Nephron (organoid): ENCODE measurements around the gene MYH3.

Experiments
- H3K27ac Mint-ChIP-seq, 3 experiments: 2 replicates each; pipeline ENCODE4 v1.8.0; 2020; ENCODE audit warnings: mixed read lengths in 3 of 3, mild to moderate bottlenecking in 2 of 3, moderate library complexity in 1 of 3
- H3K27me3 Mint-ChIP-seq: 2 replicates; pipeline ENCODE4 v1.8.0; 2021; ENCODE audit warnings: low read depth, mild to moderate bottlenecking, moderate library complexity, mixed read lengths
- H3K36me3 Mint-ChIP-seq: 2 replicates; pipeline ENCODE4 v1.8.0; 2020; ENCODE audit warnings: low read depth, mixed read lengths
- H3K4me1 Mint-ChIP-seq: 2 replicates; pipeline ENCODE4 v1.8.0; 2020; ENCODE audit warnings: mixed read lengths
- H3K4me3 Mint-ChIP-seq, 3 experiments: 2 replicates each; pipeline ENCODE4 v1.8.0; 2020; ENCODE audit warnings: mild to moderate bottlenecking in 3 of 3, mixed read lengths in 3 of 3, moderate library complexity in 2 of 3
- H3K9me3 Mint-ChIP-seq: 2 replicates; pipeline ENCODE4 v1.8.0; 2020; ENCODE audit warnings: mixed read lengths
- TF ChIP-seq, protein P1 (sequence below), 3 experiments: fragments of 200-600 bp; sonication (generic); IDR thresholded peaks; one replicate each; pipeline ENCODE4 v1.5.0; 2021; ENCODE audit warnings: antibody characterized with exemption in 3 of 3; ENCODE audit not compliant: unreplicated experiment in 3 of 3

Gene MYH3

DNA sequence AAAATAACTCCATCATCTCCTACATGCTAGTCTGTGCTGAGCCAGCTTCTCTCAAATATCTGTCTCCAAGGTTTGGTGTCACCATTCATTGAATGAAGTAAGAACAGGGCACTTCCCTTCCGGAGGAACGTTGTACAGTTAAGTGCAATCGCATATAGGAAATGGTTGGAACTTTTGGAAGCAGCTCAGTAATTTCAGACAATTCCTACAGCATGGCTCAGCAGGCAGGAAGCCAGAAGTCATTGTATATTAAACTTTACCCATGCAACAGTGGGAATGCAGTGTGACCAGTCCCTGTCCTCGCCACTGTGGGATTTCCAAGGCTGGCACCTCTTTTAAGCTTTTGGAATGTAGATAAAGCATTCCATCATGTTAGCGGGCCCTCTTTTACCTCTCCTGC is 56.5 kb downstream of the MYH3 start:
- Mint-ChIP-seq H3K4me3 (no peak overlapping the region), H3K27ac (peak overlapping the region in 2 of 3 experiments; percentile 2 to 14), H3K9me3 (no peaks in the 10 kb centered on the region), H3K36me3 (no peaks in the 10 kb centered on the region), H3K27me3 (peaks cover 6% of the 10 kb centered on the region), H3K4me1 (peaks cover 67% of the 10 kb centered on the region)
- TF ChIP-seq, protein P1, sequence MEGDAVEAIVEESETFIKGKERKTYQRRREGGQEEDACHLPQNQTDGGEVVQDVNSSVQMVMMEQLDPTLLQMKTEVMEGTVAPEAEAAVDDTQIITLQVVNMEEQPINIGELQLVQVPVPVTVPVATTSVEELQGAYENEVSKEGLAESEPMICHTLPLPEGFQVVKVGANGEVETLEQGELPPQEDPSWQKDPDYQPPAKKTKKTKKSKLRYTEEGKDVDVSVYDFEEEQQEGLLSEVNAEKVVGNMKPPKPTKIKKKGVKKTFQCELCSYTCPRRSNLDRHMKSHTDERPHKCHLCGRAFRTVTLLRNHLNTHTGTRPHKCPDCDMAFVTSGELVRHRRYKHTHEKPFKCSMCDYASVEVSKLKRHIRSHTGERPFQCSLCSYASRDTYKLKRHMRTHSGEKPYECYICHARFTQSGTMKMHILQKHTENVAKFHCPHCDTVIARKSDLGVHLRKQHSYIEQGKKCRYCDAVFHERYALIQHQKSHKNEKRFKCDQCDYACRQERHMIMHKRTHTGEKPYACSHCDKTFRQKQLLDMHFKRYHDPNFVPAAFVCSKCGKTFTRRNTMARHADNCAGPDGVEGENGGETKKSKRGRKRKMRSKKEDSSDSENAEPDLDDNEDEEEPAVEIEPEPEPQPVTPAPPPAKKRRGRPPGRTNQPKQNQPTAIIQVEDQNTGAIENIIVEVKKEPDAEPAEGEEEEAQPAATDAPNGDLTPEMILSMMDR (IDR thresholded peaks at IDR 0.05; ENCODE audit: unreplicated experiment in 3 of 3): no peak

DNA sequence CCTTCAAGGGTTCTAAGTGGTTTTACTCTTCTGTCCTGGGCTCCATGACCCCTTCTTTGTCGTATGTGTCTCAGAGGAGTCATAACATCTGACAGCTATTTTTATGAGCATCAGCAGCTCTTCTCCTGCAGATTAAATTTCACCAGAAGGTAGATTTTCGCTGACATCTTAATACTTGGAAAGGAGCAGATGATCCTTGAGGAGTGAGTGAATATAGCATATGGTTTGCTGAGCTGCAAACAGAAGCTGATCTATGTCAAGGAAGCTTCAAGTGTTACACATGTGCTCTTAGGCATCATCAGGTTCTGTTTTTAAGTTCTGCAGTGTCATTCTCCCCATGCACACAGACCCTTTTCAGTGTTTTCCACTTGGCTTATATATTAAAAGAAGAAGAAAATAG is 58.5 kb downstream of the MYH3 start:
- Mint-ChIP-seq H3K9me3 (peaks cover 6% of the 10 kb centered on the region), H3K4me1 (peaks cover 51% of the 10 kb centered on the region), H3K36me3 (peaks cover 3% of the 10 kb centered on the region), H3K27me3 (peaks cover 6% of the 10 kb centered on the region), H3K27ac (peak overlapping the region; percentile 30 to 46 (median 31)), H3K4me3 (peak overlapping the region in 1 of 3 experiments; percentile 21)
- TF ChIP-seq, protein P1 (IDR thresholded peaks at IDR 0.05; ENCODE audit: unreplicated experiment in 3 of 3): no peak

DNA sequence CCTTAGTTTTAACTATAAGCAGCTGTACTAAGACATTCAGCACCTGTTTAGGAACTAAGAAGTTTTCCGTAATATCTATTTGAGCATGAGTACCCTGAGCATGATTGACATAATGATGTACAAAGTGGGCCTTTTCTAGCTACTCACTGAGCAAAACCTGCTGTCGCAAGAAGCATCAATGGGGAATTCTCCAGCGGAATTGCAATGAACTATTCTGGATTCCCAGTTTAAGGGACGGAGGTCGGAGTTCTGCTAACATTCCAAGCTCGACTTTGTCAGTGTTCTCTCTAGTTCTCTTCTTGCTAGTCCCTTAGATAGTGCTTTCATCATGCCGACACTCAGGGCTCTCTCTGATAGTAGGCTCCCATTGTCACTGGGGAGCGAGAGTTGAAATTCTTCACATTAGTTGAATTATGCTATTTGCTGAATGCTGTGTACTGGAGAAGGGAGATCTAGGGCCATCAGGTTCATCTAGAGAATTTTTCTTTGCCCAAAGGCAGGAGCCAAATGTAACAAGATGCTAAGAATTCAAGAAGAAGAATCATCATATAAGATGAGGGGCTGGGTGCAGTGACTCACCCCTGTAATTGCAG is 67.5 kb downstream of the MYH3 start:
- Mint-ChIP-seq H3K36me3 (peaks cover under 1% of the 10 kb centered on the region), H3K27ac (no peak overlapping the region), H3K4me3 (no peak overlapping the region), H3K27me3 (no peaks in the 10 kb centered on the region), H3K4me1 (no peaks in the 10 kb centered on the region), H3K9me3 (peaks cover 6% of the 10 kb centered on the region)
- TF ChIP-seq, protein P1 (IDR thresholded peaks at IDR 0.05; ENCODE audit: unreplicated experiment in 3 of 3): no peak

DNA sequence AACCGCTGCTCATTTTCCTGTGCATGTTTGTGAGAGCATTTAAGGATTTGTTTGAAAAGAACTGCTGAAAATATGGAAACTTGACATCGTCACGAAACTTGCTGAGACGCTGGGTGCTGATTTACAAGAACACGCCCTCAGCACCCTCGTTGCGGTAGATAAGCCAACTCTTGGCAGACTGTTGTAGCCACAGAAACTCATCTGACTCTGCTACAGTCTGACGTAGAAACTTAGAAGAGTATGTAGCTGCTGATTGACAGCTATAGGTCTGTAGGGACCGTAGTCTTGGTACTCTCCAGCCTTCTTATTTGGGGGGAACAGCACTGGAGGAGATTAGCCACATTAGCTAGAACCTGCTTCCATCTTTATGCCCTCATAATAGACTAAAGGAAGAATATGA is 71.6 kb downstream of the MYH3 start:
- Mint-ChIP-seq H3K27me3 (no peaks in the 10 kb centered on the region), H3K9me3 (no peaks in the 10 kb centered on the region), H3K4me3 (no peak overlapping the region), H3K27ac (no peak overlapping the region), H3K4me1 (no peaks in the 10 kb centered on the region), H3K36me3 (no peaks in the 10 kb centered on the region)
- TF ChIP-seq, protein P1 (IDR thresholded peaks at IDR 0.05; ENCODE audit: unreplicated experiment in 3 of 3): no peak

DNA sequence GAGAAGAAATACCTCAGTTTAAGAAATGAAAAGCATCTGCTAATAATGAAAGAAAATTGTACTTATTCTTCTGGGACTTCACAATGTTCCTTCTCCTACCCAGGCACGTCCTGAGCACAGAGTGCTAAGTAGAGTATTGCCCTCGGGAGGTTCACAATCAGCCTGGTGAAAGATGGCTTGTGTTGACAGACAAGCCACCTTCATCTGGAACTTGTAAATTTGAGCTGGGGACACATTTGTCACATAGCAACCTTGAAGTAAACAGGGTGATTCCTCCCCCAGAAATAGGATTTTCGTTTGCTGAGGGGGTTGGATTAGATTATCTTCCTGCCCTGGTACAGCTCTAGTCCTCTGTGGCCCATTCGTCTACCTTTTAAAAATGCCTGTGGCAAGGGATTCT is 73.3 kb downstream of the MYH3 start:
- TF ChIP-seq, protein P1 (IDR thresholded peaks at IDR 0.05; ENCODE audit: unreplicated experiment in 3 of 3): no peak
- Mint-ChIP-seq H3K27ac (no peak overlapping the region), H3K4me1 (no peaks in the 10 kb centered on the region), H3K9me3 (no peaks in the 10 kb centered on the region), H3K36me3 (no peaks in the 10 kb centered on the region), H3K4me3 (no peak overlapping the region), H3K27me3 (no peaks in the 10 kb centered on the region)

DNA sequence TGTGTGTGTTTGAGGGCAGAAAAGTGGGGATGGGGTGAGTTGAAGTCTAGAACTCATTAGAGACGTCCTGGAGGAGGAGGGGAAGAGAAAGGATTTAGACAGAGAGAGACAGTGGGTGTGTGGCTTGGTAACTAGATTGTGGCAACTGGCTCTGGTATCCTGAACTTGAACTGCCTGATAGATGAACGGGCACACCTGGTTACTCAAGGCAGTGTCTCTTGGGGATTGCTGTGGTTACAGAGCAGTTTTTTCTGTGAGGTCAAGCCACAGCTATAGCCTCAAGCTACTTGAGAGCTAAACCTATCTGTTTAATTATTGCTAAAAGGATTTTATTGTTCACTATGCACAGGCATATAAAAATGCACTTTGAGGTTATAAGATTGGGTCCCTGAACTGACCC is 77.8 kb downstream of the MYH3 start:
- Mint-ChIP-seq H3K4me1 (no peaks in the 10 kb centered on the region), H3K27me3 (peaks cover 1% of the 10 kb centered on the region), H3K4me3 (no peak overlapping the region), H3K9me3 (no peaks in the 10 kb centered on the region), H3K27ac (no peak overlapping the region), H3K36me3 (no peaks in the 10 kb centered on the region)
- TF ChIP-seq, protein P1 (IDR thresholded peaks at IDR 0.05; ENCODE audit: unreplicated experiment in 3 of 3): no peak
